ENCODE results near the gene HOXD1. TPM values are rescaled to one million over a fixed set of nuclear protein-coding genes. Genes with fewer than 3 reads are reported as not detected.

Gene HOXD1
- total and polyA plus RNA-seq, 11 donors = 0.08 to 0.51 (median 0.19) TPM; not detected in 6

- H3K4me1 ChIP-seq = no peaks in the 10 kb centered on the region
- H3K9me3 ChIP-seq = peaks cover 0 to 8% (median 0%) of the 10 kb centered on the region in 12 donors
- H3K4me3 ChIP-seq = no peak overlapping the region
- H3K27me3 ChIP-seq = peaks cover 0 to 73% (median 16%) of the 10 kb centered on the region in 9 donors
- no peak overlapping the region for H3K27ac ChIP-seq
- H3K36me3 ChIP-seq = no peaks in the 10 kb centered on the region
- WGBS, 4 donors = 75 to 88% (median 81%) methylated on average over 20 to 21 of the region's 21 CpGs
- TF ChIP-seq POLR2A (IDR thresholded peaks at IDR 0.05) (no peak), CTCF (IDR thresholded peaks at IDR 0.05) (no peak)
- ATAC-seq (no peak), DNase-seq (no peak)
- intact Hi-C loops (cut with DNase I) = no loop called here
Observed at GRCh38 chr2:176200971-176201370, 12.5 kb downstream of the HOXD1 start.

DNA sequence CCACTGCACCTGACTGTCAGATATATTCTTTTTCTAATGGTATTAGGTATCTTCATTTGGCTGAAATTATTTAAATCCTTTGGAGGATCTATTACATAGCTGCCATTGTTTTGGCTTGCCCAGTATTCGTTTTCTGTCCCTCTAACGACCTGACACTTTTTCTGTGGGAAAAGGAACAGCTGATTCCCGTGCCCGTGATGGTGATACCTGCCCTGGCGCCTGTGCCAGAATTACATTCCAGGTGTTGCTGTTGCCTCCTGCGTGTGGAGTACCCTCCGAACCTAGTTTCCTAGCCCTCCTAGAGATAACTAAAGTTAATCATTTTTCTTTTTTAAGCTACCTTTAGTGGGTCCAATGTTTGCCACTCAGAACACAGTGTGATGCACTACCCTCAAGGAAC is 14.0 kb downstream of the HOXD1 start:
- peaks cover 0 to 58% (median 12%) of the 10 kb centered on the region in 9 donors for H3K27me3 ChIP-seq
- intact Hi-C loops (cut with DNase I) = no loop called here
- WGBS, 4 donors = 85 to 90% (median 89%) methylated on average over 7 of the region's 7 CpGs

DNA sequence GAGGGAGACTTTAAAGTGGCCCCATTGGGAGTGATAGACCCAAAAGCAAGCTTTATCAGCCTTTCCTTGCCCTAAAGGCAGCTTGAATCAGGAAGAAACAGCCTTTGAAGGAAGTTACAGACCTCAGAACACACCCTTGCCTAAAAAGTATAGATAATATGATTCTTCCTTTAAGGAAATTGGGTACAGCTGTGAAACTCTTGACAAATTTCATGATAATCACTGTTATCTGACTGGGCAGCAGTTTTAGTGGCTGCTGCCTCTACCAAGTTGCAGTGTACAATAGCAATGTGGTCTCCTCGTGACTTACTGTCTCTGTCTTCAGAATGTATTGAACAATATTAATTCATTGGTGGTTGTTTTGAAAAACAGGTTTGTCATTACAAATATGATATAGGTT is 16.7 kb downstream of the HOXD1 start:
- TF ChIP-seq POLR2A (IDR thresholded peaks at IDR 0.05) (no peak), CTCF (IDR thresholded peaks at IDR 0.05) (no peak)
- H3K4me1 ChIP-seq = no peaks in the 10 kb centered on the region
- 88 to 96% (median 91%) methylated on average over 1 of the region's 1 CpG for WGBS, 4 donors
- H3K9me3 ChIP-seq = peaks cover 0 to 8% (median 0%) of the 10 kb centered on the region in 12 donors
- no peaks in the 10 kb centered on the region for H3K36me3 ChIP-seq
- DNase-seq (no peak), ATAC-seq (no peak)
- H3K27me3 ChIP-seq = peaks cover 0 to 39% (median 10%) of the 10 kb centered on the region in 9 donors
- intact Hi-C loops (cut with DNase I) = no loop called here
- no peak overlapping the region for H3K27ac ChIP-seq
- H3K4me3 ChIP-seq = no peak overlapping the region

More for the DNA sequence above, 14.0 kb downstream of the HOXD1 start:
- H3K4me1 ChIP-seq = no peaks in the 10 kb centered on the region
- no peak overlapping the region for H3K27ac ChIP-seq
- H3K4me3 ChIP-seq = no peak overlapping the region
- TF ChIP-seq CTCF (IDR thresholded peaks at IDR 0.05) = no peak
- no peak for TF ChIP-seq POLR2A (IDR thresholded peaks at IDR 0.05)
- no peaks in the 10 kb centered on the region for H3K36me3 ChIP-seq
- DNase-seq (no peak), ATAC-seq (no peak)
- H3K9me3 ChIP-seq = peaks cover 0 to 8% (median 0%) of the 10 kb centered on the region in 12 donors

GRCh38 chr2:176206136-176206535 is 17.7 kb downstream of the HOXD1 start:
- Histone ChIP-seq H3K4me3 (no peak overlapping the region), H3K27ac (no peak overlapping the region), H3K9me3 (peaks cover 0 to 8% (median 0%) of the 10 kb centered on the region in 12 donors), H3K4me1 (no peaks in the 10 kb centered on the region), H3K36me3 (no peaks in the 10 kb centered on the region), H3K27me3 (peaks cover 0 to 34% (median 6%) of the 10 kb centered on the region in 9 donors)
- TF ChIP-seq CTCF (IDR thresholded peaks at IDR 0.05) (no peak), POLR2A (IDR thresholded peaks at IDR 0.05) (no peak)
- intact Hi-C loops (cut with DNase I) = no loop called here
- DNase-seq (no peak), ATAC-seq (no peak)
- 96 to 99% (median 97%) methylated on average over 2 of the region's 2 CpGs for WGBS, 4 donors
